Measurements from ENCODE around the gene PIAS4.

DNA sequence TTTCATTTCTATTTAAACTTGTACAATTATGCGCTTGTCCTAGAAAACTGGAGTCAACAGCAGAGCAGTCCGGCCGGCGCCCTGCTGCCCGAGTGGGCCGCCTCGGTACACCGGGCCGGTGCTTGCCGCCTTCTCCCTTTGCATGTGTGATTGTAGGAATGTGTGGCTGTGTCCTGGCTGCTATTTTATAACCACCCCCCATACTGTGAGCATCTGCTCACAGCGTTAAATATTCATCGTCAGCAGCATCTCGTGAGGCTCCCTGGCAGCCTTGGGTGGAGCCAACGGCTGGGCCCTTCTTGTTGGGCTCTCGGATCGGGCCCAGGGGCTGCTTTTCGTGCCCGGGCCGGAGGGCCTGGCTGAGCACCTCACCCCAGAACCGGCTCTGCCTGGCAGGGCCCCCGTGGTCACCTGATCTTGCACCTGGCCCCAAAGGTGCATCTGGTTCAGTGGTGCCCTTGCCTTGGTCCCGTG, 10.6 kb downstream of the PIAS4 start:
- TF ChIP-seq GATA2 (IDR thresholded peaks at IDR 0.05; ENCODE audit: low read depth, low read length) (no peak), GATA3 (IDR thresholded peaks at IDR 0.05; ENCODE audit: low read depth, low read length) (no peak)
